Right lobe of liver (tissue), 4 donors: ENCODE results near the gene KLRK1.

Source experiments
- POLR2A ChIP-seq: fragments of 450-650 bp; IDR thresholded peaks from one replicate; pipeline ENCODE4 v1.6.1; 2017; ENCODE audit warnings: antibody characterized with exemption, mild to moderate bottlenecking
- TF ChIP-seq, protein P1 (sequence below), 4 donors: fragments of 200-600 bp in 3 of 4; fragments of 450-650 bp in 1 of 4; IDR thresholded peaks; one replicate each; pipeline versions ENCODE4 v1.5.1 to v1.8.0; 2016 to 2022; ENCODE audit warnings: antibody characterized with exemption in 4 of 4, mild to moderate bottlenecking in 2 of 4
- donor health status: DM: no; HTN: no; CAD: no.
- donor health status: DM: no; HTN: no; CAD: no.
- donor health status: DM: no; HTN: yes; CAD: no.

DNA sequence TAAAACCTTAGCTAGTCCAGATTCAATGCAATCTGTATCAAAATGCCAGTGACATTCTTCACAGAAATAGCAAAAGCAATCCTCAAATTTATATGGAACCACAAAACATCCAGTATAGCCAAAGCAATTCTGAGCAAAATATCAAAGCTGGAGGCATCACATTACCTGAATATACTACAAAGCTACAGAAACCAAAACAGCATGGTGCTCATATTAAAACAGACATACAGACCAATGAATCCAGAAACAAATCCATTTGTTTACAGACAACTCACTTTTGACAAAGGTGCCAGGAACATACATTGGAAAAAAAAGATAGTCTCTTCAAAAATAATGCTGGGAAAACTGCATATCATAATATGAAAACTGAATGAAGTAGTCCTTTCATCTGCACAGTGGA, 15.0 kb upstream of the KLRK1 start:
- TF ChIP-seq, protein P1, sequence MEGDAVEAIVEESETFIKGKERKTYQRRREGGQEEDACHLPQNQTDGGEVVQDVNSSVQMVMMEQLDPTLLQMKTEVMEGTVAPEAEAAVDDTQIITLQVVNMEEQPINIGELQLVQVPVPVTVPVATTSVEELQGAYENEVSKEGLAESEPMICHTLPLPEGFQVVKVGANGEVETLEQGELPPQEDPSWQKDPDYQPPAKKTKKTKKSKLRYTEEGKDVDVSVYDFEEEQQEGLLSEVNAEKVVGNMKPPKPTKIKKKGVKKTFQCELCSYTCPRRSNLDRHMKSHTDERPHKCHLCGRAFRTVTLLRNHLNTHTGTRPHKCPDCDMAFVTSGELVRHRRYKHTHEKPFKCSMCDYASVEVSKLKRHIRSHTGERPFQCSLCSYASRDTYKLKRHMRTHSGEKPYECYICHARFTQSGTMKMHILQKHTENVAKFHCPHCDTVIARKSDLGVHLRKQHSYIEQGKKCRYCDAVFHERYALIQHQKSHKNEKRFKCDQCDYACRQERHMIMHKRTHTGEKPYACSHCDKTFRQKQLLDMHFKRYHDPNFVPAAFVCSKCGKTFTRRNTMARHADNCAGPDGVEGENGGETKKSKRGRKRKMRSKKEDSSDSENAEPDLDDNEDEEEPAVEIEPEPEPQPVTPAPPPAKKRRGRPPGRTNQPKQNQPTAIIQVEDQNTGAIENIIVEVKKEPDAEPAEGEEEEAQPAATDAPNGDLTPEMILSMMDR (IDR thresholded peaks at IDR 0.05): no peak
- TF ChIP-seq POLR2A: no peak
